ENCODE data around the gene KLC1.

The KLC1 gene

GRCh38 chr14:103659631-103660030 is 30.6 kb downstream of the KLC1 start:
- DNase-seq (ENCODE audit: low read depth in 2 of 2), result no peak

- no peak for DNase-seq (ENCODE audit: low read depth in 2 of 2)
These were observed 33.0 kb downstream of the KLC1 start for GRCh38 chr14:103662029-103662428.

GRCh38 chr14:103662591-103662990 is 33.6 kb downstream of the KLC1 start:
- no peak for DNase-seq (ENCODE audit: low read depth in 2 of 2)

GRCh38 chr14:103663506-103663905 is 34.5 kb downstream of the KLC1 start:
- no peak for DNase-seq (ENCODE audit: low read depth in 2 of 2)

- DNase-seq (ENCODE audit: low read depth in 2 of 2), result no peak
These were observed 38.7 kb downstream of the KLC1 start for GRCh38 chr14:103667671-103668070.

GRCh38 chr14:103668117-103668516 is 39.1 kb downstream of the KLC1 start:
- no peak for DNase-seq (ENCODE audit: low read depth in 2 of 2)

- DNase-seq (ENCODE audit: low read depth in 2 of 2), result no peak
These were observed 40.4 kb downstream of the KLC1 start for GRCh38 chr14:103669370-103669769.

GRCh38 chr14:103671911-103672310 is 42.9 kb downstream of the KLC1 start:
- no peak for DNase-seq (ENCODE audit: low read depth in 2 of 2)

- no peak for DNase-seq (ENCODE audit: low read depth in 2 of 2)
These were observed 46.9 kb downstream of the KLC1 start for GRCh38 chr14:103675957-103676356.

GRCh38 chr14:103676881-103677675 is 48.1 kb downstream of the KLC1 start:
- no peak for DNase-seq (ENCODE audit: low read depth in 2 of 2)

- DNase-seq (ENCODE audit: low read depth in 2 of 2), result no peak
These were observed 50.3 kb downstream of the KLC1 start for GRCh38 chr14:103679351-103679750.

- no peak for DNase-seq (ENCODE audit: low read depth in 2 of 2)
These were observed 51.6 kb downstream of the KLC1 start for GRCh38 chr14:103680491-103681231.

GRCh38 chr14:103683139-103683538 is 54.1 kb downstream of the KLC1 start:
- DNase-seq (ENCODE audit: low read depth in 2 of 2), result no peak

- DNase-seq (ENCODE audit: low read depth in 2 of 2), result no peak
These were observed 55.5 kb downstream of the KLC1 start for GRCh38 chr14:103684471-103684870.

- DNase-seq (ENCODE audit: low read depth in 2 of 2), result no peak
These were observed 55.9 kb downstream of the KLC1 start for GRCh38 chr14:103684871-103685270.

GRCh38 chr14:103685276-103686211 is 56.5 kb downstream of the KLC1 start:
- DNase-seq (ENCODE audit: low read depth in 2 of 2), result no peak

- DNase-seq (ENCODE audit: low read depth in 2 of 2), result no peak
These were observed 57.9 kb downstream of the KLC1 start for GRCh38 chr14:103686831-103687485.

GRCh38 chr14:103687712-103688111 is 58.7 kb downstream of the KLC1 start:
- no peak for DNase-seq (ENCODE audit: low read depth in 2 of 2)

GRCh38 chr14:103688441-103688840 is 59.4 kb downstream of the KLC1 start:
- no peak for DNase-seq (ENCODE audit: low read depth in 2 of 2)

- no peak for DNase-seq (ENCODE audit: low read depth in 2 of 2)
These were observed 60.2 kb downstream of the KLC1 start for GRCh38 chr14:103688906-103689902.
